ENCODE results near the gene ICE1. TPM values are rescaled to one million over a fixed set of nuclear protein-coding genes. Genes with fewer than 3 reads are reported as not detected.

ICE1 gene
- total and polyA plus RNA-seq, 9 of the 15 experiments (the other 6 are each of a cell fraction or from before 2014, with no cell fraction given): 4.9 to 47.4 (median 28.2) TPM

- TF ChIP-seq MGA (IDR thresholded peaks at IDR 0.05) (no peak; the same call in 1 of the 2 replicates), TCFL5 (CRISPR knock-in tag; conservative IDR thresholded peaks at IDR 0.05) (peak; percentile 98), BACH1 (tag; IDR thresholded peaks at IDR 0.05) (peak; percentile 99)
- TF ChIP-seq, protein P1, sequence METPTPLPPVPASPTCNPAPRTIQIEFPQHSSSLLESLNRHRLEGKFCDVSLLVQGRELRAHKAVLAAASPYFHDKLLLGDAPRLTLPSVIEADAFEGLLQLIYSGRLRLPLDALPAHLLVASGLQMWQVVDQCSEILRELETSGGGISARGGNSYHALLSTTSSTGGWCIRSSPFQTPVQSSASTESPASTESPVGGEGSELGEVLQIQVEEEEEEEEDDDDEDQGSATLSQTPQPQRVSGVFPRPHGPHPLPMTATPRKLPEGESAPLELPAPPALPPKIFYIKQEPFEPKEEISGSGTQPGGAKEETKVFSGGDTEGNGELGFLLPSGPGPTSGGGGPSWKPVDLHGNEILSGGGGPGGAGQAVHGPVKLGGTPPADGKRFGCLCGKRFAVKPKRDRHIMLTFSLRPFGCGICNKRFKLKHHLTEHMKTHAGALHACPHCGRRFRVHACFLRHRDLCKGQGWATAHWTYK (CRISPR knock-in tag; IDR thresholded peaks at IDR 0.05): peak; percentile 99
Measured at GRCh38 chr5:5523066-5523505, 100.6 kb downstream of the ICE1 start (continued).

Measured in K562 (cell line).